OCI-LY7 (cell line): Measurements from ENCODE around the gene TTR. TPM values are rescaled to one million over a fixed set of nuclear protein-coding genes. Genes with fewer than 3 reads are reported as not detected.

Experiments used
- BruUV-seq: library from RNA; stranded (reverse); fragments of 400-500 nt; replicated peaks from 2 replicates; lab custom pipeline; 2021; lab: Mats Ljungman, UMichigan
- CTCF ChIA-PET: fragments of 300-600 bp; sonication (Branson Sonifier 250); formaldehyde crosslinking; loops from one replicate; lab custom pipeline; 2022; ENCODE audit warnings: antibody characterized with exemption; ENCODE audit not compliant: unreplicated experiment; lab: Charles Lee
- POLR2A ChIA-PET: fragments of 300-600 bp; sonication (Branson Sonifier 250); formaldehyde crosslinking; loops from one replicate; lab custom pipeline; 2022; ENCODE audit warnings: antibody characterized with exemption; lab: Charles Lee
- DNase-seq: peaks from one replicate; pipeline ENCODE4 v3.0.0-alpha.2; 2015; ENCODE audit warnings: low spot score
- H2AFZ ChIP-seq: fragments of 200-600 bp; sonication (generic), shearing (Covaris generic); 2 replicates; pipeline ENCODE4 v1.6.1; 2014; ENCODE audit warnings: mild to moderate bottlenecking, antibody characterized with exemption, low read length, moderate library complexity
- H3K27ac ChIP-seq: fragments of 200-600 bp; sonication (generic); 2 replicates; pipeline ENCODE4 v1.5.1; 2014; ENCODE audit warnings: mixed run types, low read depth, mild to moderate bottlenecking, moderate library complexity, low read length, inconsistent platforms; ENCODE audit not compliant: poor library complexity, severe bottlenecking
- H3K36me3 ChIP-seq: fragments of 200-600 bp; sonication (generic); 2 replicates; pipeline ENCODE4 v1.6.1; 2014; ENCODE audit warnings: mild to moderate bottlenecking, antibody characterized with exemption, low read length, moderate library complexity, mixed read lengths; ENCODE audit not compliant: insufficient read depth
- H3K4me1 ChIP-seq: fragments of 200-600 bp; sonication (generic); 2 replicates; pipeline ENCODE4 v1.5.1; 2014; ENCODE audit warnings: mild to moderate bottlenecking, low read length; ENCODE audit not compliant: insufficient read depth, poor library complexity, severe bottlenecking
- H3K4me2 ChIP-seq: fragments of 200-600 bp; sonication (generic); 2 replicates; pipeline ENCODE4 v1.6.1; 2014; ENCODE audit warnings: mild to moderate bottlenecking, low read length
- H3K4me3 ChIP-seq: fragments of 200-600 bp; sonication (generic); 2 replicates; pipeline ENCODE4 v1.5.1; 2014; ENCODE audit warnings: mild to moderate bottlenecking, low read depth, low read length; ENCODE audit not compliant: poor library complexity, severe bottlenecking
- H3K79me2 ChIP-seq: fragments of 200-600 bp; sonication (generic); 2 replicates; pipeline ENCODE4 v1.6.1; 2016; ENCODE audit warnings: low read depth, mild to moderate bottlenecking, low read length, moderate library complexity, mixed read lengths; ENCODE audit not compliant: insufficient read depth
- H3K9me2 ChIP-seq: fragments of 200-600 bp; sonication (generic); 2 replicates; pipeline ENCODE4 v1.6.1; 2016; ENCODE audit warnings: mild to moderate bottlenecking, low read length, mixed read lengths; ENCODE audit not compliant: insufficient read depth
- H3K9me3 ChIP-seq: fragments of 200-600 bp; sonication (generic); 2 replicates; pipeline ENCODE4 v1.6.1; 2014; ENCODE audit warnings: mild to moderate bottlenecking, mixed run types, low read length, mixed read lengths
- H4K20me1 ChIP-seq: fragments of 200-600 bp; sonication (generic); 2 replicates; pipeline ENCODE4 v1.6.1; 2014; ENCODE audit warnings: mild to moderate bottlenecking, antibody characterized with exemption, low read length, moderate library complexity, mixed read lengths; ENCODE audit not compliant: insufficient read depth
- CTCF ChIP-seq: fragments of 200-600 bp; sonication (generic); conservative IDR thresholded peaks from 2 replicates; pipeline ENCODE4 v1.5.1; 2014; ENCODE audit warnings: mild to moderate bottlenecking, antibody characterized with exemption, low read length, moderate library complexity, mixed read lengths
- EZH2phosphoT487 ChIP-seq: fragments of 200-600 bp; sonication (generic); IDR thresholded peaks from 2 replicates; pipeline ENCODE4 v1.6.1; 2018; ENCODE audit warnings: low read depth, borderline replicate concordance, mild to moderate bottlenecking, mixed run types, antibody characterized with exemption, low read length, moderate library complexity, mixed read lengths
- intact Hi-C: fragments of 100-400 bp; cut with micrococcal nuclease; formaldehyde crosslinking; loops from one replicate; pipeline ENCODE4 v1.10.0; 2022; ENCODE audit not compliant: unreplicated experiment
- total RNA-seq, 2 experiments: library from RNA; depleted of rRNA in 1 of 2; stranded (reverse); fragments of >200 nt in 1 of 2; shearing (Covaris generic) in 1 of 2; gene quantifications; 2 replicates each; pipeline ENCODE4 v1.2.3, GENCODE V29; 2014 to 2022

The TTR gene
- total RNA-seq, 2 experiments from 2014 or later: not detected

- no peaks in the 10 kb centered on the region for H3K9me3 ChIP-seq
- no peak for TF ChIP-seq CTCF
- TF ChIP-seq EZH2phosphoT487: no peak
- ChIA-PET CTCF (no interaction called here), POLR2A (no interaction called here)
- peaks cover 15% of the 10 kb centered on the region; the same call in 1 of the 2 replicates for H3K36me3 ChIP-seq
- no peak overlapping the region for H3K4me3 ChIP-seq
- H3K27ac ChIP-seq: no peak overlapping the region
- no peak for DNase-seq
- intact Hi-C loops: loop anchor here (5.0 kb wide), 1 partner anchor 904 kb away; no protein-coding TSS in a partner anchor
- H3K4me2 ChIP-seq: no peak overlapping the region
- BruUV-seq: no TSS peak
- no peaks in the 10 kb centered on the region for H4K20me1 ChIP-seq
- H3K9me2 ChIP-seq: no peaks in the 10 kb centered on the region
- peaks cover 13% of the 10 kb centered on the region for H3K4me1 ChIP-seq
- H2AFZ ChIP-seq: no peak overlapping the region
- no peaks in the 10 kb centered on the region for H3K79me2 ChIP-seq
Measured at GRCh38 chr18:31643003-31643402, 51.3 kb downstream of the TTR start.

- Histone ChIP-seq H3K4me2 (no peak overlapping the region), H3K9me3 (no peaks in the 10 kb centered on the region), H3K4me1 (peaks cover 13% of the 10 kb centered on the region), H3K27ac (no peak overlapping the region), H4K20me1 (no peaks in the 10 kb centered on the region), H3K4me3 (no peak overlapping the region), H3K79me2 (no peaks in the 10 kb centered on the region), H3K36me3 (peaks cover 5% of the 10 kb centered on the region; the same call in 1 of the 2 replicates), H2AFZ (no peak overlapping the region), H3K9me2 (no peaks in the 10 kb centered on the region)
- ChIA-PET POLR2A (no interaction called here), CTCF (no interaction called here)
- BruUV-seq: no TSS peak
- intact Hi-C loops: no loop called here
- TF ChIP-seq EZH2phosphoT487: no peak
- TF ChIP-seq CTCF: no peak
- no peak for DNase-seq
Measured at GRCh38 chr18:31645411-31645810, 53.7 kb downstream of the TTR start.

GRCh38 chr18:31646332-31647126 lies 54.9 kb downstream of the TTR start:
- H4K20me1 ChIP-seq: no peaks in the 10 kb centered on the region
- no peaks in the 10 kb centered on the region for H3K79me2 ChIP-seq
- peaks cover 13% of the 10 kb centered on the region for H3K4me1 ChIP-seq
- H3K9me3 ChIP-seq: no peaks in the 10 kb centered on the region
- TF ChIP-seq EZH2phosphoT487 (no peak), CTCF (no peak)
- no peak for DNase-seq
- peaks cover 5% of the 10 kb centered on the region; the same call in 1 of the 2 replicates for H3K36me3 ChIP-seq
- ChIA-PET CTCF (no interaction called here), POLR2A (no interaction called here)
- H3K27ac ChIP-seq: no peak overlapping the region
- BruUV-seq: no TSS peak
- no peak overlapping the region for H3K4me3 ChIP-seq
- intact Hi-C loops: no loop called here
- H3K9me2 ChIP-seq: no peaks in the 10 kb centered on the region
- peak overlapping the region; percentile 36; the same call in 1 of the 2 replicates for H3K4me2 ChIP-seq
- no peak overlapping the region for H2AFZ ChIP-seq
